Renal cortex interstitium (tissue), 11 donors: ENCODE results near the gene TAF11L2. TPM values are rescaled to one million over a fixed set of nuclear protein-coding genes. Genes with fewer than 3 reads are reported as not detected.
"Not testable (repeated sequence)": the region's sequence is repeated elsewhere in the genome, so short reads cannot be mapped to it uniquely, and the experiment has no call there.

Experiments used
- DNase-seq, 11 donors: peaks; one replicate each; pipeline ENCODE4 v3.0.0-alpha.2; 2013; ENCODE audit warnings: low read depth in 9 of 11, low spot score in 4 of 11; ENCODE audit errors: extremely low read depth in 1 of 11
- polyA plus RNA-seq, 3 donors: library from polyadenylated mRNA; unstranded; fragments of 120-200 nt; gene quantifications; one replicate each; pipeline ENCODE4 v1.2.1, GENCODE V29; 2013; ENCODE audit not compliant: insufficient read length in 3 of 3

Gene TAF11L2
- polyA plus RNA-seq, 3 donors = not detected

DNA sequence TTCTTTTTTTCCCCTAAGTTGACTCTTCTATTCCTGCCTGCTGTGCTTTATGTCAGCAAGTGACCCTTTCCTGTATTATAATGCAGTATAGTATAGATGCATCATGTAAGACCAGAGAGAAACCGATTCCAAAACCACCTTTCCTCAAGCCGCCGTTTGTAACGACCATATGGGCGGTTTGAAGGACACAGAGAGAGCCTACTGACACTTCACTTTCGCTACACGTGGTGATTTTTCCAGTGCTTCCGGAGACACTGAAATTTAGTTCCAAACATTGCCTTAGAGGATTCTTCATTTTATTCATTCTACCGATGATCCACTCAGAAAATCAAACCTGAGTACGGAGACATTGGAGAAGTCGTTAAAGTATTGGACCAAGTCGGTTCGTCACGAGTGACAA is 21.5 kb downstream of the TAF11L2 start:
- not testable (repeated sequence) for DNase-seq

DNA sequence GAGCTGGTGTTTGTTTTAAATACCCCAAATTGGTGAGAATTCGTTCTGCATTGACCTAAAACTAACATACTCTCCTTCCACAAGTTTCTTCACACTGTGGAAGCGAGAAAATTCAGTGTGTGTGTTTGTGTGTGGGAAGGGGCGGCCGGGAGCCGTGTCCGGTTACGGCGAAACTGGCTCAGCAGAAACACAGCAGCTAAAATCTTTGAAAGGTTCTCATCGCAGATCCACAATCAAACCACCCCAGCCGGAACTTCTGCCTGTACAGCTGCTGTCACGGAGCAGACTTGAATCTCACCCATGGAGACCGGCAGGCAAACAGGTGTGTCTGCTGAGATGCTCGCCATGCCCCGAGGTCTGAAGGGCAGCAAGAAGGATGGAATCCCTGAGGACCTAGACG is 23.5 kb downstream of the TAF11L2 start, which contains the start of gene TAF11L4:
TAF11L4 (plus strand) TSS at position 301 of the 400 bp plus-strand sequence.
- not testable (repeated sequence) for DNase-seq

DNA sequence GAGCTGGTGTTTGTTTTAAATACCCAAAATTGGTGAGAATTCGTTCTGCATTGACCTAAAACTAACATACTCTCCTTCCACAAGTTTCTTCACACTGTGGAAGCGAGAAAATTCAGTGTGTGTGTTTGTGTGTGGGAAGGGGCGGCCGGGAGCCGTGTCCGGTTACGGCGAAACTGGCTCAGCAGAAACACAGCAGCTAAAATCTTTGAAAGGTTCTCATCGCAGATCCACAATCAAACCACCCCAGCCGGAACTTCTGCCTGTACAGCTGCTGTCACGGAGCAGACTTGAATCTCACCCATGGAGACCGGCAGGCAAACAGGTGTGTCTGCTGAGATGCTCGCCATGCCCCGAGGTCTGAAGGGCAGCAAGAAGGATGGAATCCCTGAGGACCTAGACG is 26.9 kb downstream of the TAF11L2 start, which contains the start of gene TAF11L5:
TAF11L5 (plus strand) TSS at position 301 of the 400 bp plus-strand sequence.
- not testable (repeated sequence) for DNase-seq

DNA sequence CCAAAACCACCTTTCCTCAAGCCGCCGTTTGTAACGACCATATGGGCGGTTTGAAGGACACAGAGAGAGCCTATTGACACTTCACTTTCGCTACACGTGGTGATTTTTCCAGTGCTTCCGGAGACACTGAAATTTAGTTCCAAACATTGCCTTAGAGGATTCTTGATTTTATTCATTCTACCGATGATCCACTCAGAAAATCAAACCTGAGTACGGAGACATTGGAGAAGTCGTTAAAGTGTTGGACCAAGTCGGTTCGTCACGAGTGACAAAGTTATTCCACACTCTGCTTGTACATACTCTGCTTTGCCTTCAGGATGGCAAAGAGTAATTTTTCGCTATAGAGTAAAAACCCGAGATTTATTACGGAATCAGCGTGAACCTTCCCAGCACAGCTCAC is 28.5 kb downstream of the TAF11L2 start:
- peak in 1 of 11 donors; percentile 1 for DNase-seq

DNA sequence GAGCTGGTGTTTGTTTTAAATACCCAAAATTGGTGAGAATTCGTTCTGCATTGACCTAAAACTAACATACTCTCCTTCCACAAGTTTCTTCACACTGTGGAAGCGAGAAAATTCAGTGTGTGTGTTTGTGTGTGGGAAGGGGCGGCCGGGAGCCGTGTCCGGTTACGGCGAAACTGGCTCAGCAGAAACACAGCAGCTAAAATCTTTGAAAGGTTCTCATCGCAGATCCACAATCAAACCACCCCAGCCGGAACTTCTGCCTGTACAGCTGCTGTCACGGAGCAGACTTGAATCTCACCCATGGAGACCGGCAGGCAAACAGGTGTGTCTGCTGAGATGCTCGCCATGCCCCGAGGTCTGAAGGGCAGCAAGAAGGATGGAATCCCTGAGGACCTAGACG is 30.3 kb downstream of the TAF11L2 start, which contains the start of gene TAF11L6:
TAF11L6 (plus strand) TSS at position 301 of the 400 bp plus-strand sequence.
- DNase-seq = not testable (repeated sequence)

Other genes starting within 250 kb of the TAF11L2 start
- gene TAF11L3, start 20.1 kb downstream of the TAF11L2 start, polyA plus RNA-seq = not detected
- gene TAF11L4, start 23.6 kb downstream of the TAF11L2 start, polyA plus RNA-seq = not detected
- gene TAF11L5, start 27.0 kb downstream of the TAF11L2 start, polyA plus RNA-seq = not detected
- not detected for gene TAF11L6, start 30.4 kb downstream of the TAF11L2 start, polyA plus RNA-seq
- gene TAF11L7, start 87.5 kb downstream of the TAF11L2 start, polyA plus RNA-seq = not detected
- gene TAF11L8, start 92.7 kb downstream of the TAF11L2 start, polyA plus RNA-seq = not detected
- not detected for gene TAF11L9, start 96.2 kb downstream of the TAF11L2 start, polyA plus RNA-seq
- not detected for gene TAF11L10, start 99.6 kb downstream of the TAF11L2 start, polyA plus RNA-seq
- not detected for gene TAF11L11, start 106.0 kb downstream of the TAF11L2 start, polyA plus RNA-seq
- gene TAF11L12, start 112.2 kb downstream of the TAF11L2 start, polyA plus RNA-seq = not detected
- not detected for gene TAF11L13, start 133.9 kb downstream of the TAF11L2 start, polyA plus RNA-seq
- not detected for gene TAF11L14, start 136.2 kb downstream of the TAF11L2 start, polyA plus RNA-seq